22Rv1 (cell line): ENCODE results near the gene RNH1.

Source experiments
- H3K27ac ChIP-seq: fragments of 450-650 bp; 2 replicates; pipeline ENCODE4 v1.5.1; 2017
- ZFX ChIP-seq: fragments of 450-650 bp; IDR thresholded peaks from 2 replicates; pipeline ENCODE4 v1.6.1; 2017; ENCODE audit warnings: antibody characterized with exemption, borderline replicate concordance
- TF ChIP-seq, protein P1 (sequence below): fragments of 450-650 bp; IDR thresholded peaks from 2 replicates; pipeline ENCODE4 v1.5.1; 2017; ENCODE audit warnings: mild to moderate bottlenecking

Gene RNH1

DNA sequence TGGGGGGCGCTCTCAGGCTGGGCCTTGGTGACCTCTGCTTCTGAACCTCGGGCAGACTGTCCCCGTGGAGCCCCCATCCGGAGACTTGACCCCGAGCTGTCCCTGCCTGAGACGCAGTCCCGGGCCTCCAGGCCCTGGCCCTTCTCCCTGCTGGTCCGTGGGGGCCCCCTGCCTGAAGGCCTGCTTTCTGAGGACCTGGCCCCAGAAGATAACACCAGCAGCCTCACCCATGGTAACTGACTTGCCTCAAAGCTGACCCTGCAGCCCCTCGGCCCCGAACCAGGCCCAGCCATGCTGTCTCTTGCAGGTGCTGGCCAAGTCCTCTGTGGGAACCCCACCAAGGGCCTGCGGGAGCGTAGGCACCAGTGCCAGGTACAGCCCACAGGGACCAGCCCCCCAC, 44.6 kb upstream of the RNH1 start:
- no peak for TF ChIP-seq ZFX
- TF ChIP-seq, protein P1, sequence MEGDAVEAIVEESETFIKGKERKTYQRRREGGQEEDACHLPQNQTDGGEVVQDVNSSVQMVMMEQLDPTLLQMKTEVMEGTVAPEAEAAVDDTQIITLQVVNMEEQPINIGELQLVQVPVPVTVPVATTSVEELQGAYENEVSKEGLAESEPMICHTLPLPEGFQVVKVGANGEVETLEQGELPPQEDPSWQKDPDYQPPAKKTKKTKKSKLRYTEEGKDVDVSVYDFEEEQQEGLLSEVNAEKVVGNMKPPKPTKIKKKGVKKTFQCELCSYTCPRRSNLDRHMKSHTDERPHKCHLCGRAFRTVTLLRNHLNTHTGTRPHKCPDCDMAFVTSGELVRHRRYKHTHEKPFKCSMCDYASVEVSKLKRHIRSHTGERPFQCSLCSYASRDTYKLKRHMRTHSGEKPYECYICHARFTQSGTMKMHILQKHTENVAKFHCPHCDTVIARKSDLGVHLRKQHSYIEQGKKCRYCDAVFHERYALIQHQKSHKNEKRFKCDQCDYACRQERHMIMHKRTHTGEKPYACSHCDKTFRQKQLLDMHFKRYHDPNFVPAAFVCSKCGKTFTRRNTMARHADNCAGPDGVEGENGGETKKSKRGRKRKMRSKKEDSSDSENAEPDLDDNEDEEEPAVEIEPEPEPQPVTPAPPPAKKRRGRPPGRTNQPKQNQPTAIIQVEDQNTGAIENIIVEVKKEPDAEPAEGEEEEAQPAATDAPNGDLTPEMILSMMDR: no peak
- no peak overlapping the region for H3K27ac ChIP-seq

DNA sequence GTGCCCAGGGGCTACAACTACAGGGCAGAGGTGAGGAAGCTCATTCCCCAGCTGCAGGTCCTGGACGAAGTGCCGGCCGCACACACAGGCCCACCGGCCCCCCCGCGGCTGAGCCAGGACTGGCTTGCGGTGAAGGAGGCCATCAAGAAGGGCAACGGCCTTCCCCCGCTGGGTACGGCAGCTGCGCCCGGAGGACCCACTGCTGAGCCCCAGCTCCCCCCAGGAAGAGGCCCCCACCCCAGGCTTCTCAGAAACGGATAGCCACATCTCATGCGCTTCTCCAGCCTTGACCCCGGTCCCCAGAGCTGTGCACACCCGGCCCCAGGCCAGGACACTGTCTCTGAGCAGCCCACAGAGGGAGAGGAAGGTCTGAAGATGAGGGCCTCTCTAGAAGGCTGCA, 44.1 kb upstream of the RNH1 start:
- no peak overlapping the region for H3K27ac ChIP-seq
- TF ChIP-seq ZFX: no peak
- TF ChIP-seq, protein P1: no peak

DNA sequence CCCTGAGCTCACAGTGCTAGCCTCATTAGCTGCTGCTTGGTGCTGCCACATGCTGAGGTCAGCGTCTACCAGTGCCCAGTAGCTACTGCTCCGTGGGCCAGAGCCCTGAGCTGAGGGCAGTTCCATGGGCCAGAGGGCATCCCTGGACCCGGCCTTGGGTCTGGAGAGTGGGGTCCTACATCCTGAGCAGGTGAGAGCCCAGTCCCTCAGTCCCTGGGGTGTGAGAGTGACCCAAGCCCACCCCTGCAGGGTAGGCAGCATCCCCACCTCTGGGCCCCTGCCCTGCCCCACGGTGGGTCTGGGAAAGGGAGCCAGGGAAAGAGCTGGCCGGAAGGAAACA, 43.7 kb upstream of the RNH1 start:
- H3K27ac ChIP-seq: no peak overlapping the region
- no peak for TF ChIP-seq ZFX

DNA sequence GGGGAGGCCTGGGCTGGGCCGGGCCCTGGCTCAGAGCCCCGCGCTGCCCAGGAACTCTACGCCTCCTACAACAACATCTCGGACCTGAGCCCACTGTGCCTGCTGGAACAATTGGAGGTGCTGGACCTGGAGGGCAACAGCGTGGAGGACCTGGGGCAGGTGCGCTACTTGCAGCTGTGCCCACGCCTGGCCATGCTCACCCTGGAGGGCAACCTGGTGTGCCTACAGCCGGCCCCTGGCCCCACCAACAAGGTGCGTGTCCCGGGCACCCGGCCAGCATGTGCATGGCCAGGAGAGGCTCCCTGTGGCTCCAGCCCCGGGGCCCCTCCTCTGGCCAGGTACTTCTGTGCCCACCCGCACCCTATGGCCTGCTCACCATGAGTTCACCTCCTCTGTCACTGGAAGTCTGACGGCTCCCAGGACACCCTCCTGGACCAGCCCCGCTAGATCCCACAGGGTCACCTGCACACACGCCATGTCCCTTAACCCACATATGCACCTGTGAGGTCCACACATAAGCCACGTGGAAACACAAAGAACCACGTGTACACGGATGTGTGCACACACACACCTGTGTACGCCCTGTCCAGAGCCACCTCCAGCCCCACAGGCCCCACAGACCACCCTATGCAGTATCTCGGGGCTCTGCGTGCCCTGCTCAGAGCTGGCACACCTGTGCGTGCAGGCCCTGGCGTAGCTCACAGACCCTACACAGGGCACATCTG, 43.1 kb upstream of the RNH1 start:
- H3K27ac ChIP-seq: no peak overlapping the region
- TF ChIP-seq, protein P1: no peak
- TF ChIP-seq ZFX: no peak

DNA sequence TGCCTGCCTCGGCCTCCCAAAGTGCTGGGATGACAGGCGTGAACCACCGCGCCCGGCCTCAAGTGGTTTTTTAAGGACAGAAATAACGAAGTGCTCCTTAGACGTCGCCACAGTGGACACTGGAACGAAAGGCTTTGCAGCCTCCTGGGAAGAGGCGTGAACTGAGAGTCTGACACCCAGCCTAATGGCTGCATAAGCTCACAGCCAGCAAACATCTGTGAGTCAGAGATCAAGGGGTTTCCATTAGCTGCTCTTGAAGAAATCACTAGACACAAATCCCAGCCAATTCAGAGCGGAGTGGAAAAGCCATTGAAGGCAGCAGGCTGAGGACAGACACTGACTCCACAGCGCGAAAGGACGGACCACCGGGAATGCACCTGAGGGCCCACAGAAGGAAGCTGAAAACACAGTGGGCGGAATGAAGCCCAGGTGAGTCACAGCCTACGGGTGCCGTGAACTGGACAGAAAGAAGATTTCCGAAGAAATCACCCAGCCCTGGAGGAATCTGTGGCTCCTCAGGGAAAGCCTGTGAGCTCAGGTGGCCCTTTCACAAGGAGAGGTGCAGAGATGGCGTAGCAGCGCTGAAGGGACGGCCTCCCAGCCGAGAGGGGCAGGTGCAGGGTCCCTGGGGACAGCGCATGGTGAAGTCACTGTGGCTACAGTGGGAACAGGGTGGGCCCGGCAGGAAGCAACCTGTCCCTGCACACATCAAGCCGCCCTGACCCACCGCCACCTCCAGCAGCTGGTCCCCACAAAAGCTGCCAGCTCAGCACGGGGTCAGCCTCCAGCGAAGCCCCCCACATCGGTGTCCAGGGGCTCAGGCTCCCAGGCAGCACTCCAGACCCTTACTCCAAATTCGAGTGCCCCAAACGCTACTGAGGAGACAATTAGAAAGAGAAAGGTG, 41.9 kb upstream of the RNH1 start:
- TF ChIP-seq ZFX: no peak
- TF ChIP-seq, protein P1: no peak
- no peak overlapping the region for H3K27ac ChIP-seq

DNA sequence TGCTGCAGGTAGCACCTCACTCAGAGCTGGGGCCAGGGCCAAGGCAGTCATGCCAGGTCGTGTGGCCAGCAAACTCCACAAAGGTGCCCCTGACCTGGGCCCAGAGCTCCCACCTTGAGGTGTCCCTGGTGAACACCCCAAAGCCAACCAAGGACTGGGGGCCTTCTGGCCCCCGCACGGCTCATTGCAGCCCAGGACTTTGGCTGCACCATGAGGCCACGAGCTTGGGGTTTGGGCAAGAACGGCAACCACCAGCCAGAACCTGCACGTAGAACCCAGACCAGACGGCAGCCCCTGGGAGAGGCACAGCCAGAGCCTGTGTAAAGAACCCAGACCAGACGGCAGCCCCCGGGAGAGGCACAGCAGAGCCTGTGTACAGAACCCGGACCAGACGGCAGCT, 38.1 kb upstream of the RNH1 start:
- TF ChIP-seq, protein P1: no peak
- TF ChIP-seq ZFX: no peak
- H3K27ac ChIP-seq: no peak overlapping the region

DNA sequence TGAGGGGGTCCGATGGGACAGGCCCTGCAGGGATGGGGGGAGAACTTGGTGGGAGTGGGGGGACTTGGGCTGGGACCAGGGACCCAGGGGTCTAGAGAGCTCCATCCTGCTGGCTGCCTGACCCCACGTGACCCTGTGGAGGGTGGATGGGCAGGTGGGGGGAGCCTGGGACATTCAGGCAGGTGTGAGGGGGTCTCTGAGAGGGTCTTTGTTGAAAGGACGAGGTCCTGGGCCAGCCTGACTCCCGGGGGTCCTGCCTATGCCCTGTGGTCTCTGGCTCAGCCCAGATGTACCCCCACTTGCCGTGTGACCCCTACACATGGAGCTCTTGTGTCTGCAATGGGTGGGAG, 37.8 kb upstream of the RNH1 start:
- no peak overlapping the region for H3K27ac ChIP-seq
- TF ChIP-seq ZFX: no peak
- TF ChIP-seq, protein P1: no peak
